CD4-positive, alpha-beta T cell treated with Interleukin-15 for 4 hours (primary cell): ENCODE data around the gene HPN.
"Not testable (repeated sequence)": the region's sequence is repeated elsewhere in the genome, so short reads cannot be mapped to it uniquely, and the experiment has no call there.

Source experiments
- DNase-seq: peaks from one replicate; pipeline ENCODE4 v3.0.0-alpha.2; 2020; ENCODE audit warnings: low spot score

HPN gene

GRCh38 chr19:35009424-35010415 lies 31.8 kb upstream of the HPN start:
- no peak for DNase-seq

DNA sequence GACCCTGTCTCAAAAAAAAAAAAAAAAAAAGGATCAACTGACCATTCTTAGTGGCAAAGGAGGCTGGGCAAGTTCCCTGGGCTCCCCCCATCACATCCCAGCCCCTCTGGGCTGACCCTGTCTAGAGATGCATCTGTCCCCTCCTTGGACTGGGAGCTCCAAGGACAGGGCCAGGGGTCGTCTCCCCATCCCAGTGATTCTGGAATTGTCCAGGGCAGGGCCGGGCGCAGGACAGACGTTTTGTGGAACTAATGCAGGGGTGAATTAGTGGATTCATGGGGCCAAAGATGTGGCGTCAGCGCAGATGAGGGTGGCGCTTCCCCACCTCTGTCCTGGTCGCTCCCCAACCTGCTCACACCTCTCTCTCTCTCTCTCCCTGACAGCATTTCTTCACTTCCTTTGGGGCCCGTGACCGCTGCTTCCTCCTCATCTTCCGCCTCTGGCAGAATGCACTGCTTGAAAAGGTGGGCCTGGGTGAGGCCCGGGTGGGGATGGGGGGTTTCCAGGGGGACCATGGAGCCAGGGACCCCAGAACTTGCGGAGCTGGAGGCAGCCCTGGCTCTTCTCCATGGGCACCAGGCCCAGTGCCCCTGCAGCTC lies 30.3 kb upstream of the HPN start:
- DNase-seq, result peak; percentile 31

DNA sequence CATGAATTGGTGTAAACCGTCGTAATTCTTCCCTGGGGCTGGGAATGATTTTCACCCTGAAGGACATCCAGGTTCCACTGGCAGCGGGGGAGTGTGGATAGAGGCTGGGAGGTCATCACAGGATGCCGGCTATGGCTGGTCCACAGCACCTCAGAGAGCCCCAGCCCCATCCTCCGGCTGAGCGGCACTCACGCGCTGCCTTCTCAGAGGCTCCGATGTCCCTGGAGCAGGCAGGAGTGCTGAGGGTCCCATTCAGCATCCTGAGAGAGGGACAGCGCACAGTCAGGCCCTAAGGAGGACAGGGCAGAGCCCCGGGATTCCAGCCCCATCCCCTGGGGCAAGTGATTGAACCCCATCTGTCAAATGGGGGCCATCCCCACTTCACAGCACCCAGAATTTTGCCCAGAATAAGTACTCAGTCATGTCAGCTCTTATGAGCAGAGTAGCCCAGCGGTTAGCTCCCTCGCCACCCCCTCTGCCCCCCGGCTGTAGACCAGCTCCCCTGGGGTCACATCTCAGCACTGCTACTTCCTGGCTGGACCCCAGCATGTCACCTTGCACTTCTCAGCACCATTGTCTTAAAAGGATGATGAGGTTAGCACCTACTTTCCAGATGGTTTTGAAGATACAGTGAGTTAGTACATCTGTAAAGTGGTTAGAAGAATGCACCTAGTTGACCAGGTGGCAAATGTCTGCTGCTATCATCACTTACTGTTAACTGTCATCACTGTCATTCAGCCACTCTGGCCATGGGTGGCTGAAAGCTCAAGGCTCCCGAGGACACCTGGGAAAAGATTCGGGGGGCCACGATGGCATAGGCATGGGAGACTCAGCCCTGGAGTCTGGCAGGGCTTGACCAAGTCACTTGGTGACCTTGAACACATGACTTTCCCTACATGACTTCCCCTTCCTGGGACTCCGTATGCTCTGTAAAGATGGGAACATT lies 29.5 kb upstream of the HPN start:
- no peak for DNase-seq

- DNase-seq, result peak; percentile 80
Measured at GRCh38 chr19:35013041-35013819, 28.3 kb upstream of the HPN start.

DNA sequence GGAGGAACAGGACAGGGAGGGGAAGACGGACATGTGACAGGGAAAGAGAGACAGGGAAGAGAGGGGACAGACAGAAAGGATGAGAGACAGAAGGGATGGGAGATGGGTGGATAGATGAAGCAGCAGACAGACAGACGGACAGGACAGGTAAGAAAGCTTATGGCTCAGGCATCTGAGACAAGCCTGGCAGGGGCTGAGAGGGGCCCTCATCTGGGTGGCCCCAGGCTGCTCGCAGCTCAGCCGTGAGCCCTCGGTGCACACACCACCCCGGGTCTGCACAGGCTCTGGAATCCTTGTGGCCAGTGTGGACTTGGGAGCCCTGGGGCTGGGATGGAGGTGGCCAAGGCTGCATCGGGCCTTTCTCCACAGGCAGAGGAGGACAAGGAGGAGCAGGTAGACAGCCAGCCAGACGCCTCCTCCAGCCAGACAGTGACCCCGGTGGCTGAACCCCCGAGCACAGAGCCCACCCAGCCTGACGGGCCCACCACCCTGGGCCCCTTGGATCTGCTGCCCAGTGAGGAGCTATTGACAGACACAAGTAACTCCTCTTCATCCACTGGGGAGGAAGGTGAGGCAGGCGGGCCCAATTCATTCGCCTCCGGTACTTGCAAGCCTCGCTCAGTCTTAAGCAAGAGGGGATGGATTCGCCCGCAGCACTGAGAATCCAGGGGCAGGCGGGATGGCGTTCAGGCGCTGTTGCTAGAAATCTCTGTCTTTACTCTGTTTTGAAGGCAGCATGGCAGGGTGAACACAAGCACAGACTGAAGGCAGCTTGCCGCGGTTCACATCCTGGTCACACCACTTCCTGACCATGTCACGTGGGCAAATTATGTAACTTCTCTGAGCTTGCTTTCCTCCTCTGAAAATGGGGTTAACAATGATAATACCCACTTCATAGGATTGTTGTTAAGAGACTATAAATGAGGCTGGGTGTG lies 27.4 kb upstream of the HPN start:
- DNase-seq, result peak; percentile 75

DNA sequence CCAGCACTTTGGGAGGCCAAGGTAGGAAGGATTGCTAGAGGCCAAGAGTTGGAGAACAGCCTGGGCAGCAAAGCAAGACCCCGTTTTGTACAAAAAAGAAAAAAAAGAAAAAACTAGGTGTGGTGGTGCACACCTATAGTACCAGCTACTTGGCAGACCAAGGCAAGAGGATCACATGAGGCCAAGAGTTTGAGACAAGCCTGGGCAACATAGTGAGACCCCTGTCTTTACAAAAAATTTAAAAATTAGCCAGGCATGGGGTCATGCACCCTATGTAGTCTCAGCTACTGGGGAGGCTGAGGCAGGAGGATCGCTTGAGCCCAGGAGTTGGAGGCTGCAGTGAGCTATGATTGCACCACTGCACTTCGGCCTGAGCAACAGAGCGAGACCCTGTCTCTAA lies 26.7 kb upstream of the HPN start:
- not testable (repeated sequence) for DNase-seq

DNA sequence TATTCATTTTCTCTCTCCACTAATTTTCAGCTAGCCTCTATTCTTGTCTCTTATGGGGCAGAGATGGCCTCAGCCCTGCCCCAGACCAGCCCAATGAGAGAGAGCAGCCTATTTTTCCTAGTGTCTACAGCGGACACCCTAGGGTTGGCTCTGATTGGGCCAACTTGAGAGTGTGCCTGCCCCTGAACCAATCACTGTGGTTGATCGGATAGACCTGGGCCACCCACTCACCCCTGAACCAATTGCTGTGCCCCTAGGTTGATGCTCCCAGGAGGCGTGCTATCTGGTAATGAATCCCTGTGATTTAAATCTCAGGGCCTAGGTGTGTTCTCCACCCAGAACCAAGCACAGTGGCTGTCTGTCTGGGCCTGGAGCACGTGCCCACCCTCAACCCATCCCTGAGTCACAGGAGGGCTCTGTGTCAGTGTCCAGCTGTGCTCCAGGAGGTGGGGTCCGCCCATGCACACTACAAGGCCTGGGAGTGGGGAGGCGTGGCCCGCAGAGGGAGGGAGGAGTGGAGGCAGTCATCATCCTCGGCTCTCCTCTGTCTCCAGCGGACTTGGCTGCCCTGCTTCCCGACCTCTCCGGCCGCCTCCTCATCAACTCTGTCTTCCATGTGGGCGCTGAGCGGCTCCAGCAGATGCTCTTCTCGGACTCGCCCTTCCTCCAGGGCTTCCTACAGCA lies 26.1 kb upstream of the HPN start:
- DNase-seq, result no peak

DNA sequence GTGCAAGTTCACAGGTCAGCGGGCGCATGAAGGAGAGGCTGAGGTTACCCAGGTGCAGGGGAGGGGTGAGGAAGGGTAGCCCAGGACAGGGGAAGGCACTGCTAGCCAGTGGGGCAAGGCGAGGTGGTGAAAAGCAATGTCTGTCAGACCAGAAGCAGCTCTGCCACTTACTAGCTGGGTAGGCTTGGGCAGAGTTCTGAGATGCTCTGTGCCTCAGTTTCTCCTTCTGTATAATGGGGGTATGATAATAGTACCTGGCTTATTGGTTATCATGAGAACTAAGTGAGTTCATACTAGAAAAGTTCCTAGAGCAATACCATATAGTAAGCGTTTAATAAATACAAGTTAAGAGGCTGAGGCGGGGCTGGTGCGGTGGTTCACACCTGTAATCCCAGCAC lies 25.6 kb upstream of the HPN start:
- DNase-seq, result no peak

DNA sequence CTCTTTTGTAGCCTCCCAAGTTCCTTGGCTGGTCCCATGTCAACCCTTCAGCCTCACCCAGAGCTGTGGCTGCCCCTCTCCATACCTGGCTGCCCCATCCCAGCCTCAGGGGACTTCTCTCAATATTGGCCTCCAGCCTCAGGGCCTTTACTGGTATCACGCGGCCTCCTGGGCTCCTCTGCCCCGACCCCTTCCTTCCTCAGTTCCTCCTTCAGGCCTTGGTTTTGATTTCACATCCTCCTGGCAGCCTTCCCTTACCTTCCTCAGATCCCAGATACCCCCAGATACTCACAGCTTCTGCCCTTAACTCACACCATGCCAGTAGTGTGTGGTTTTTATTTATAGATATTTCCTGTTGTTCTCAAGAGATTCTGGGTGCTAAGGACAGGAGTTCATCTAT lies 24.0 kb upstream of the HPN start:
- DNase-seq, result no peak

DNA sequence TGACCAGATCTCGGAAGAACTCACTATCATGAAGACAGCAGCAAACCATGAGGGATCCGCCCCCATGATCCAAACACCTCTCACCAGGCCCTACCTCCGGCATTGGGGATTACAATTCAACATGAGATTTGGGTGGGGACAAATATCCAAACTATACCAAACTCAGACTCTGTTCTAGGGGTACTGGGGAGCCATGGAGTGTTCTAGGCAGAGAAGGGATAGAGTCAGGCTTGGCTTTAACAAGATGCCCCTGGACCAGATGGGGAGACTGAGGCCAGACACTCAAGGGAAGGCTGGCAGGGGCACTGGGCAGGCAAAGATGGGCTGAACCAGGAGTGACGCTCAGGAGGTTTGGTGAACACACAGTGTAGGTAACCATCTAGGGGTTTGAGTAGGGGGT lies 23.1 kb upstream of the HPN start:
- DNase-seq, result no peak

GRCh38 chr19:35019144-35019543 lies 22.4 kb upstream of the HPN start:
- DNase-seq, result no peak

DNA sequence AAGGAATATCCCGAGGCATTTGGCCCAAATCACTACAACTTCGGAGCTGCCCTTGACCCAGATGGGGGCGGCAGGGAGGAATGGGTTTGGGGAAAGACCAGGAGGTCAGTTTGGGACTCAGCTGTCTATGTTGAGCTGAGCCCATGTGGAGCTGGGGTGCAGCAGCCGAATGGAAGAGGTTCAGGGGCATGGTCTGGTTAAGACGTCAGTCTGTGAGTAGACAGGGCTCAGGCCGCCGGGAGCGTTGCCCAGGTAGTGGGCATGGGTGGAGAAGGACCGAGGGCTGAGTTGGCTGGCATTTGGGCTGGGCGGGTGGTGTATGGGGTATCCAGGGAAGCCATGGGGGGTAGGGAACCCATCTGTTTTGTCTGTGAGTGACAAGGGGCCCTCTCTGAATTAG lies 20.5 kb upstream of the HPN start:
- DNase-seq, result no peak

- no peak for DNase-seq
Measured at GRCh38 chr19:35021596-35021995, 19.9 kb upstream of the HPN start.

GRCh38 chr19:35022460-35022859 lies 19.1 kb upstream of the HPN start:
- no peak for DNase-seq

DNA sequence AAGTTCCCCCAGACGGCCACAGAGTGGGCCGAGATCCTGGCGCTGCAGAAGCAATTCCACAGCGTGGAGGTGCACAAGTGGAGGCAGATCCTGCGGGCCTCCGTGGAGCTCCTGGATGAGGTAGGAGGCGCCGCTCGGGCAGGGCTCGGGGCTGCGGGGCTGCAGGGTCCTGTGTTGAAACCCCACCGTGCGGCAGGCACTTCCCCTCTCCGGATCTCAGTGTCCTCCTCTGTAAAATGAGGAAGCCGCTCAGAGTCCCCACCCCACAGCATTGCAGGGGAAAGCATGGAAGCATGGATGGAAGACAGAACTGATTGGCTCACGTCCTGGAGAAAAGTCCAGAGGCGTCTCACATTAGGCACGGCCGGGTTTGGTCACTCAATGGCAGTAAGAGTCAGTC lies 18.1 kb upstream of the HPN start:
- no peak for DNase-seq

DNA sequence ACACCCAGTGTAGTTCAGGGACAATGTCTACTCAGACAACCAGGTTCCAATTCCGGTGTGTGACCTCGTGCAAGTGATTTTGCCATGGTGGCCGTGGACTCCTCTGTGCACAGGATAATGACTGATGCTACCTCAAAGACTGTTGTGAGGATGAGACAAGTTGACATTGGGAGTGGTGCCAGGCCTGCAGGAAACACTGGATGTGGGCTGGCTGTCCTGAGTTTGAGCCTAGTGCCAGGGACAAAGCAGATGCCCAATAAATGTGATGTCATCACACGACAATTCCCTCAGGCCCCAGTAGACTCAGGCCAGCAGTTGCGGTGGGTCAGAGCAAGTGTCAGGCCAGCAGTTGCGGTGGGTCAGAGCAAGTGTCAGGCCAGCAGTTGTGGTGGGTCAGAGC lies 17.4 kb upstream of the HPN start:
- DNase-seq, result no peak

DNA sequence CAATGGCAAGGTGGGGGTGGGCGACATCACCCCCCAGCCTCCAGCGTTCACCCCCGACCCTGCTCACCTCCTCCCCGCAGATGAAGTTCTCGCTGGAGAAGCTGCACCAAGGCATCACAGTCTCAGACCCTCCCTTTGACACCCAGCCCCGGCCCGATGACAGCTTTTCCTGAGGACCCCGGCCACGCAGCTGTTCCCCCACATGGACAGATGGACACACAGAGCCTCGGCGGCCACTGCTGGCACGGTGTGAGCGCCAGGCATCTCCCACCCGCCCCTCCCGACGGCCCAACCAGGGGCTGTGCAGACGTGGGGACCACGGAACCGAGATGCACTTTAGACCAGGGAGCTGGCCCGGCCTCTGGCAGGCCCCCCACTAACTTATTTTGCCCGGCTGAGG lies 15.6 kb upstream of the HPN start:
- no peak for DNase-seq

GRCh38 chr19:35026418-35026817 lies 15.1 kb upstream of the HPN start:
- DNase-seq, result no peak

DNA sequence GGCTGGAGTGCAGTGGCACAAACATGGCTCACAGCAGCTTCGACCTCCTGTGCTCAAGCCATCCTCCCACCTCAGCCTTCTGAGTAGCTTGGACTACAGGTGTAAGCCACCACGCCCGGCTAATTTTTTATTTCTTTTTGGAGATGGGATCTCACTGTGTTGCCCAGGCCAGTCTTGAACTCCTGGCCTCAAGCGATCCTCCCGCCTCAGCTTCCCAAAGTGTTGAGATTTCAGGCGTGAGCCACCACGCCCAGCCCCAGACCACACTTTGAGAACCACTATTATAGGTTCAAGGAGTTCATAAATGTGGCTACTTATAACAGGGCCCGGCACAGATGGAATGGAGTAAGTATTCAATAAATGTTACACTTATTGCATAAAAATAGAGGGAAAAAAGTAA lies 14.5 kb upstream of the HPN start:
- no peak for DNase-seq
